ENCODE results near the gene SETD1A.
"Not testable (repeated sequence)": the region's sequence is repeated elsewhere in the genome, so short reads cannot be mapped to it uniquely, and the experiment has no call there.

DNA sequence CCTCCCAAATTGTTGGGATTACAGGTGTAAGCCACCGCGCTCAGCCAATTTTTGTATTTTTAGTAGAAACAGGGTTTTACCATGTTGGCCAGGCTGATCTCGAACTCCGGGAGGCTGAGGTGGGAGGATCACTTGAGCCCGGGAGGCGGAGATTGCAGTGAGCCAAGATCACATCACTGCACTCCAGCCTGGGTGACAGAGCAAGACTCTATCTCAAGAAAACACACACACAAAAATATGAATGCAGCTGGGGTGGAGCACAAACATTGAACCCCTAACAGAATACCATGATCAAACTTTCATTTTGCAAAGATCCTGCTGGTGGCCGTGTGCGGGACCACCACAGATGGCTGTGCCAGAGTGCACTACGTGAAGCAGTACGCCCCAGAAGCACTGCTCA lies 60.2 kb downstream of the SETD1A start:
- TF ChIP-seq, protein P1, sequence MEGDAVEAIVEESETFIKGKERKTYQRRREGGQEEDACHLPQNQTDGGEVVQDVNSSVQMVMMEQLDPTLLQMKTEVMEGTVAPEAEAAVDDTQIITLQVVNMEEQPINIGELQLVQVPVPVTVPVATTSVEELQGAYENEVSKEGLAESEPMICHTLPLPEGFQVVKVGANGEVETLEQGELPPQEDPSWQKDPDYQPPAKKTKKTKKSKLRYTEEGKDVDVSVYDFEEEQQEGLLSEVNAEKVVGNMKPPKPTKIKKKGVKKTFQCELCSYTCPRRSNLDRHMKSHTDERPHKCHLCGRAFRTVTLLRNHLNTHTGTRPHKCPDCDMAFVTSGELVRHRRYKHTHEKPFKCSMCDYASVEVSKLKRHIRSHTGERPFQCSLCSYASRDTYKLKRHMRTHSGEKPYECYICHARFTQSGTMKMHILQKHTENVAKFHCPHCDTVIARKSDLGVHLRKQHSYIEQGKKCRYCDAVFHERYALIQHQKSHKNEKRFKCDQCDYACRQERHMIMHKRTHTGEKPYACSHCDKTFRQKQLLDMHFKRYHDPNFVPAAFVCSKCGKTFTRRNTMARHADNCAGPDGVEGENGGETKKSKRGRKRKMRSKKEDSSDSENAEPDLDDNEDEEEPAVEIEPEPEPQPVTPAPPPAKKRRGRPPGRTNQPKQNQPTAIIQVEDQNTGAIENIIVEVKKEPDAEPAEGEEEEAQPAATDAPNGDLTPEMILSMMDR (IDR thresholded peaks at IDR 0.05), result not testable (repeated sequence)
- not testable (repeated sequence) for TF ChIP-seq EZH2, EZH2phosphoT487 (IDR thresholded peaks at IDR 0.05)
